HepG2 (cell line): ENCODE measurements around the gene HIPK2. TPM values are rescaled to one million over a fixed set of nuclear protein-coding genes. Genes with fewer than 3 reads are reported as not detected.

Experiments used
- ATAC-seq: fragments of 200-7000 bp; cut with Tn5 transposase; 3 replicates; pipeline ENCODE4 v1.9.1; 2020; ENCODE audit warnings: mild to moderate bottlenecking, moderate library complexity
- BruUV-seq: library from RNA; stranded (reverse); fragments of 400-500 nt; replicated peaks from 2 replicates; lab custom pipeline; 2021; lab: Mats Ljungman, UMichigan
- CTCF ChIA-PET: fragments of 300-600 bp; formaldehyde crosslinking; extraction: SDS; loops from one replicate; lab custom pipeline; 2021; ENCODE audit warnings: low total read pairs, inconsistent platforms, low intra/inter-chr PET ratio; lab: Yijun Ruan, JAX
- POLR2A ChIA-PET: fragments of 350-600 bp; sonication (Branson Sonifier 250); formaldehyde crosslinking; loops from one replicate; lab custom pipeline; 2020; ENCODE audit warnings: antibody characterized with exemption, inconsistent platforms; lab: Yijun Ruan, JAX
- DNase-seq: peaks from one replicate; pipeline ENCODE4 v3.0.0-alpha.2; 2015; ENCODE audit warnings: low spot score
- FAIRE-seq: peaks from 3 replicates; lab custom pipeline; 2011; peaks lifted over from hg19 to GRCh38; lab: Jason Lieb, UNC
- H2AFZ ChIP-seq: one replicate; pipeline ENCODE4 v1.6.1; 2011; ENCODE audit warnings: low read length, inconsistent platforms
- H3K27ac ChIP-seq: fragments of 300-600 bp; 3 replicates; pipeline ENCODE4 v1.8.0; 2011; ENCODE audit warnings: mixed run types, mild to moderate bottlenecking, mixed read lengths, low read length, inconsistent platforms; ENCODE audit not compliant: insufficient read depth; ENCODE audit errors: extremely low read length
- H3K27me3 ChIP-seq, 2 experiments: fragments of 200-600 bp in 1 of 2; 2 replicates in 1 of 2; 3 replicates in 1 of 2; pipeline versions ENCODE4 v1.6.0 to v1.8.0; 2011; ENCODE audit warnings: low read length in 2 of 2, mild to moderate bottlenecking in 2 of 2, moderate library complexity in 2 of 2, inconsistent platforms in 1 of 2; ENCODE audit not compliant: insufficient read depth in 2 of 2, control insufficient read depth in 1 of 2
- H3K36me3 ChIP-seq, 2 experiments: fragments of 200-600 bp in 1 of 2; replicated peaks in 1 of 2; 2 replicates in 1 of 2; 3 replicates in 1 of 2; pipeline versions ENCODE4 v1.5.1 to v1.8.0; 2011; ENCODE audit warnings: low read length in 2 of 2, inconsistent platforms in 1 of 2; ENCODE audit not compliant: insufficient read depth in 2 of 2, control insufficient read depth in 1 of 2
- H3K4me1 ChIP-seq: 2 replicates; pipeline ENCODE4 v1.5.1; 2012; ENCODE audit warnings: low read length, inconsistent platforms; ENCODE audit not compliant: insufficient read depth
- H3K4me2 ChIP-seq: 2 replicates; pipeline ENCODE4 v1.6.0; 2011; ENCODE audit warnings: low read depth, low read length, inconsistent platforms
- H3K4me3 ChIP-seq, 3 experiments: fragments of 200-600 bp in 1 of 3; sonication (generic), shearing (Covaris generic) in 1 of 3; replicated peaks in 1 of 3; 2 replicates each; pipeline ENCODE4 v1.5.1; 2011 to 2016; ENCODE audit warnings: low read length in 3 of 3, inconsistent platforms in 2 of 3, low read depth in 2 of 3, mild to moderate bottlenecking in 2 of 3, control low read depth in 1 of 3, mixed read lengths in 1 of 3; ENCODE audit not compliant: insufficient read depth in 1 of 3
- H3K79me2 ChIP-seq: one replicate; pipeline ENCODE4 v1.6.1; 2011; ENCODE audit warnings: low read length, inconsistent platforms; ENCODE audit not compliant: insufficient read depth
- H3K9ac ChIP-seq: 2 replicates; pipeline ENCODE4 v1.6.0; 2011; ENCODE audit warnings: mild to moderate bottlenecking, low read depth, low read length, inconsistent platforms; ENCODE audit not compliant: insufficient read depth
- H3K9me3 ChIP-seq: 2 replicates; pipeline ENCODE4 v1.5.1; 2012; ENCODE audit warnings: mild to moderate bottlenecking, low read length
- H4K20me1 ChIP-seq: 2 replicates; pipeline ENCODE4 v1.6.0; 2011; ENCODE audit warnings: inconsistent platforms, mild to moderate bottlenecking, low read length, moderate library complexity; ENCODE audit not compliant: insufficient read depth
- HNRNPK ChIP-seq: fragments of 200-400 bp; formaldehyde crosslinking; IDR thresholded peaks from 2 replicates; pipeline ENCODE4 v1.6.1; 2018; ENCODE audit warnings: low read length, low read depth, moderate library complexity, mild to moderate bottlenecking; ENCODE audit not compliant: poor library complexity, severe bottlenecking
- MEF2D ChIP-seq: sonication (generic); formaldehyde crosslinking; IDR thresholded peaks from 2 replicates; pipeline ENCODE4 v1.5.1; 2020; ENCODE audit warnings: mild to moderate bottlenecking, missing genetic modification reagents
- NFKB2 ChIP-seq: sonication (generic); formaldehyde crosslinking; IDR thresholded peaks from 2 replicates; pipeline ENCODE4 v1.4.0; 2020; ENCODE audit warnings: missing genetic modification reagents, borderline replicate concordance
- STAG1 ChIP-seq: sonication (generic); formaldehyde crosslinking; IDR thresholded peaks from 2 replicates; pipeline ENCODE4 v1.4.0; 2020; ENCODE audit warnings: missing genetic modification reagents
- TCF7 ChIP-seq: sonication (generic); IDR thresholded peaks from 2 replicates; pipeline ENCODE4 v1.6.1; 2016; ENCODE audit warnings: antibody characterized with exemption, low read depth
- ZNF10 ChIP-seq: sonication (generic); formaldehyde crosslinking; IDR thresholded peaks from 2 replicates; pipeline ENCODE4 v1.4.0; 2020; ENCODE audit warnings: mild to moderate bottlenecking, low read depth, missing genetic modification reagents, borderline replicate concordance
- ZNF570 ChIP-seq: sonication (generic); formaldehyde crosslinking; IDR thresholded peaks from 2 replicates; pipeline ENCODE4 v1.4.0; 2020; ENCODE audit warnings: mild to moderate bottlenecking, missing genetic modification reagents, borderline replicate concordance
- ZNF816 ChIP-seq: sonication (generic); formaldehyde crosslinking; IDR thresholded peaks from 2 replicates; pipeline ENCODE4 v1.8.0; 2022; ENCODE audit warnings: missing genetic modification reagents, mild to moderate bottlenecking, borderline replicate concordance
- WGBS: methylation state at CpG from one replicate; pipeline ENCODE4 v1.1.6; 2017; ENCODE audit warnings: low lambda C conversion rate; 5-methylcytosine and 5-hydroxymethylcytosine counted together
- in situ Hi-C: cut with HindIII; loops from 2 replicates; pipeline ENCODE4 v1.10.0; 2017; ENCODE audit warnings: low pct_unique_long_range_greater_than_20kb; ENCODE audit not compliant: extremely low pct_ligation_motif_present
- intact Hi-C: fragments of 100-400 bp; cut with micrococcal nuclease; formaldehyde crosslinking; loops from one replicate; pipeline ENCODE4 v1.10.0; 2022; ENCODE audit not compliant: unreplicated experiment
- polyA plus RNA-seq, 8 experiments: library from polyadenylated mRNA; depleted of rRNA in 3 of 8; stranded (reverse) in 7 of 8; unstranded in 1 of 8; fragments of >200 nt; fragmentation: Illumina TruSeq in 4 of 8; extraction: Trizol in 4 of 8; gene quantifications; 2 replicates each; pipeline versions ENCODE4 v1.2.1 to v1.2.3, GENCODE V29; 2011 to 2016; ENCODE audit warnings: low read depth in 4 of 8, missing spikeins in 1 of 8, mixed read lengths in 1 of 8; ENCODE audit not compliant: insufficient read depth in 1 of 8
- total RNA-seq, 5 experiments: library from RNA; depleted of rRNA; stranded (reverse); fragments of >200 nt; fragmentation: Illumina TruSeq; extraction: Trizol; gene quantifications; 2 replicates each; pipeline ENCODE4 v1.2.3, GENCODE V29; 2016; ENCODE audit warnings: low read depth in 1 of 5
- TF ChIP-seq, protein P1 (sequence below): sonication (generic); formaldehyde crosslinking; IDR thresholded peaks from 2 replicates; pipeline ENCODE4 v1.5.0; 2020; ENCODE audit warnings: mild to moderate bottlenecking, missing genetic modification reagents, moderate library complexity

The HIPK2 gene
- total and polyA plus RNA-seq, 2 of the 13 experiments (the other 11 are each of a cell fraction or from before 2014, with no cell fraction given) = 14.4 to 20.2 TPM

- 0 out of 2 replicates have a peak, but pooled peaks cover 3% of the 10 kb centered on the region for H4K20me1 ChIP-seq
- H3K9me3 ChIP-seq = no peaks in the 10 kb centered on the region
- ChIA-PET POLR2A (no interaction called here), CTCF (interaction anchor here (1.7 kb wide), 1 partner anchor 384 kb away, joined by 15 read pairs; no protein-coding TSS in a partner anchor)
- no peak overlapping the region for H3K9ac ChIP-seq
- no peaks in the 10 kb centered on the region for H3K4me1 ChIP-seq
- peak; percentile 46; the same call in 2 of the 3 replicates for ATAC-seq
- BruUV-seq = no TSS peak
- no peak overlapping the region for H3K4me3 ChIP-seq
- H3K79me2 ChIP-seq = no peaks in the 10 kb centered on the region
- no peak overlapping the region for H2AFZ ChIP-seq
- DNase-seq = peak; percentile 35
- no peaks in the 10 kb centered on the region for H3K27me3 ChIP-seq
- H3K36me3 ChIP-seq = peaks cover 17 to 66% of the 10 kb centered on the region in 2 experiments
- no peak overlapping the region for H3K4me2 ChIP-seq
- in situ Hi-C loops = loop anchor here (10.0 kb wide), 1 partner anchor 386 kb away; no protein-coding TSS in a partner anchor
- FAIRE-seq = no peak
- 89% methylated on average over 10 of the region's 10 CpGs for WGBS
- no peak overlapping the region for H3K27ac ChIP-seq
- intact Hi-C loops = loop anchor here (1.0 kb wide), 1 partner anchor 384 kb away; no protein-coding TSS in a partner anchor
- TF ChIP-seq ZNF10 (CRISPR knock-in tag) = no peak
- TF ChIP-seq ZNF570 = no peak
- TF ChIP-seq ZNF816 (CRISPR knock-in tag) = no peak
- TF ChIP-seq HNRNPK = no peak
- TF ChIP-seq, protein P1, sequence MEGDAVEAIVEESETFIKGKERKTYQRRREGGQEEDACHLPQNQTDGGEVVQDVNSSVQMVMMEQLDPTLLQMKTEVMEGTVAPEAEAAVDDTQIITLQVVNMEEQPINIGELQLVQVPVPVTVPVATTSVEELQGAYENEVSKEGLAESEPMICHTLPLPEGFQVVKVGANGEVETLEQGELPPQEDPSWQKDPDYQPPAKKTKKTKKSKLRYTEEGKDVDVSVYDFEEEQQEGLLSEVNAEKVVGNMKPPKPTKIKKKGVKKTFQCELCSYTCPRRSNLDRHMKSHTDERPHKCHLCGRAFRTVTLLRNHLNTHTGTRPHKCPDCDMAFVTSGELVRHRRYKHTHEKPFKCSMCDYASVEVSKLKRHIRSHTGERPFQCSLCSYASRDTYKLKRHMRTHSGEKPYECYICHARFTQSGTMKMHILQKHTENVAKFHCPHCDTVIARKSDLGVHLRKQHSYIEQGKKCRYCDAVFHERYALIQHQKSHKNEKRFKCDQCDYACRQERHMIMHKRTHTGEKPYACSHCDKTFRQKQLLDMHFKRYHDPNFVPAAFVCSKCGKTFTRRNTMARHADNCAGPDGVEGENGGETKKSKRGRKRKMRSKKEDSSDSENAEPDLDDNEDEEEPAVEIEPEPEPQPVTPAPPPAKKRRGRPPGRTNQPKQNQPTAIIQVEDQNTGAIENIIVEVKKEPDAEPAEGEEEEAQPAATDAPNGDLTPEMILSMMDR (CRISPR knock-in tag) = peak; percentile 46
- no peak for TF ChIP-seq NFKB2
- TF ChIP-seq STAG1 = peak; percentile 75
- no peak for TF ChIP-seq TCF7
- no peak for TF ChIP-seq MEF2D (CRISPR knock-in tag)
These were observed 159.1 kb downstream of the HIPK2 start for GRCh38 chr7:139618482-139619366.
